Embryonic facial prominence (tissue), 1 donor: ENCODE measurements around the gene EXPH5.
"Not testable (repeated sequence)": the region's sequence is repeated elsewhere in the genome, so short reads cannot be mapped to it uniquely, and the experiment has no call there.

Experiments used
- DNase-seq: peaks from one replicate; pipeline ENCODE4 v3.0.0-alpha.2; 2016; ENCODE audit errors: extremely low spot score

Gene EXPH5

GRCh38 chr11:108606070-108606469 lies 12.5 kb upstream of the EXPH5 start:
- no peak for DNase-seq

- DNase-seq = not testable (repeated sequence)
Measured at GRCh38 chr11:108602818-108603217, 9.2 kb upstream of the EXPH5 start.

GRCh38 chr11:108601150-108601549 lies 7.6 kb upstream of the EXPH5 start:
- DNase-seq = no peak

GRCh38 chr11:108599978-108600377 lies 6.4 kb upstream of the EXPH5 start:
- DNase-seq = no peak

GRCh38 chr11:108597736-108598355 lies 4.3 kb upstream of the EXPH5 start:
- DNase-seq = no peak

GRCh38 chr11:108596701-108597100 lies 3.1 kb upstream of the EXPH5 start:
- no peak for DNase-seq

- no peak for DNase-seq
Measured at GRCh38 chr11:108593923-108594434, 411 bp upstream of the EXPH5 start.

GRCh38 chr11:108592591-108593213 lies 866 bp downstream of the EXPH5 start:
- no peak for DNase-seq

- DNase-seq = no peak
Measured at GRCh38 chr11:108591893-108592292, 1.7 kb downstream of the EXPH5 start.

- DNase-seq = no peak
Measured at GRCh38 chr11:108589136-108589535, 4.4 kb downstream of the EXPH5 start.

- DNase-seq = no peak
Measured at GRCh38 chr11:108588287-108588686, 5.3 kb downstream of the EXPH5 start.

- no peak for DNase-seq
Measured at GRCh38 chr11:108587109-108587508, 6.5 kb downstream of the EXPH5 start.

- no peak for DNase-seq
Measured at GRCh38 chr11:108586600-108586999, 7.0 kb downstream of the EXPH5 start.

GRCh38 chr11:108586185-108586584 lies 7.4 kb downstream of the EXPH5 start:
- DNase-seq = not testable (repeated sequence)

- DNase-seq = no peak
Measured at GRCh38 chr11:108584973-108585372, 8.6 kb downstream of the EXPH5 start.

GRCh38 chr11:108580645-108581044 lies 12.9 kb downstream of the EXPH5 start:
- no peak for DNase-seq

- no peak for DNase-seq
Measured at GRCh38 chr11:108580043-108580442, 13.5 kb downstream of the EXPH5 start.

GRCh38 chr11:108576523-108576922 lies 17.0 kb downstream of the EXPH5 start:
- DNase-seq = no peak

- DNase-seq = no peak
Measured at GRCh38 chr11:108574675-108575074, 18.9 kb downstream of the EXPH5 start.

- no peak for DNase-seq
Measured at GRCh38 chr11:108571001-108571400, 22.6 kb downstream of the EXPH5 start.

GRCh38 chr11:108569896-108570295 lies 23.7 kb downstream of the EXPH5 start:
- no peak for DNase-seq

- no peak for DNase-seq
Measured at GRCh38 chr11:108568195-108568858, 25.2 kb downstream of the EXPH5 start.

- DNase-seq = no peak
Measured at GRCh38 chr11:108565653-108566052, 27.9 kb downstream of the EXPH5 start.
